CD4-positive, alpha-beta T cell treated with Interleukin-15 for 4 hours (primary cell): ENCODE data around the gene TMTC3.
A peak's percentile ranks its signal among the peaks of the same experiment; 100 is the strongest.
"Not testable (repeated sequence)": the region's sequence is repeated elsewhere in the genome, so short reads cannot be mapped to it uniquely, and the experiment has no call there.

Source experiments
- DNase-seq: peaks from one replicate; pipeline ENCODE4 v3.0.0-alpha.2; 2020; ENCODE audit warnings: low spot score

TMTC3 gene

GRCh38 chr12:88141774-88142609 lies at the start of gene TMTC3, which contains the start of gene CEP290:
TSS of gene TMTC3 (plus strand) at chr12:88142307. CDS start at chr12:88148316, 6,009 bp downstream.
TSS of gene CEP290 (minus strand) at chr12:88142088. CDS start at chr12:88141307, 781 bp downstream.
- peak; percentile 95 for DNase-seq

GRCh38 chr12:88092771-88093170 lies 49.3 kb upstream of the TMTC3 start:
- DNase-seq: no peak

- DNase-seq: no peak
Measured at GRCh38 chr12:88093573-88093972, 48.5 kb upstream of the TMTC3 start.

GRCh38 chr12:88108021-88108420 lies 34.1 kb upstream of the TMTC3 start:
- DNase-seq: no peak

- peak; percentile 19 for DNase-seq
Measured at GRCh38 chr12:88111074-88111652, 30.9 kb upstream of the TMTC3 start.

GRCh38 chr12:88113871-88114270 lies 28.2 kb upstream of the TMTC3 start:
- no peak for DNase-seq

GRCh38 chr12:88122666-88123065 lies 19.4 kb upstream of the TMTC3 start:
- DNase-seq: no peak

- no peak for DNase-seq
Measured at GRCh38 chr12:88127099-88127498, 15.0 kb upstream of the TMTC3 start.

- no peak for DNase-seq
Measured at GRCh38 chr12:88127855-88128254, 14.3 kb upstream of the TMTC3 start.

- no peak for DNase-seq
Measured at GRCh38 chr12:88132392-88132791, 9.7 kb upstream of the TMTC3 start.

- not testable (repeated sequence) for DNase-seq
Measured at GRCh38 chr12:88133181-88133580, 8.9 kb upstream of the TMTC3 start.

GRCh38 chr12:88139711-88140110 lies 2.4 kb upstream of the TMTC3 start:
- DNase-seq: not testable (repeated sequence)

- no peak for DNase-seq
Measured at GRCh38 chr12:88141425-88141773, 708 bp upstream of the TMTC3 start.

- DNase-seq: no peak
Measured at GRCh38 chr12:88142610-88142991, 494 bp downstream of the TMTC3 start.

- no peak for DNase-seq
Measured at GRCh38 chr12:88144037-88144436, 1.9 kb downstream of the TMTC3 start.

GRCh38 chr12:88144546-88145468 lies 2.7 kb downstream of the TMTC3 start:
- DNase-seq: no peak

- no peak for DNase-seq
Measured at GRCh38 chr12:88145567-88146505, 3.7 kb downstream of the TMTC3 start.

GRCh38 chr12:88150063-88150462 lies 8.0 kb downstream of the TMTC3 start:
- DNase-seq: no peak

GRCh38 chr12:88153959-88154358 lies 11.9 kb downstream of the TMTC3 start:
- no peak for DNase-seq

GRCh38 chr12:88156075-88156654 lies 14.1 kb downstream of the TMTC3 start:
- no peak for DNase-seq

- DNase-seq: no peak
Measured at GRCh38 chr12:88163371-88163770, 21.3 kb downstream of the TMTC3 start.
